Measurements from ENCODE around the gene CLASRP. TPM values are rescaled to one million over a fixed set of nuclear protein-coding genes. Genes with fewer than 3 reads are reported as not detected.

CLASRP gene
- total and polyA plus RNA-seq, 9 of the 15 experiments (the other 6 are each of a cell fraction or from before 2014, with no cell fraction given), result 0.94 to 86.3 (median 44.0) TPM

GRCh38 chr19:45091031-45091923, 52.4 kb downstream of the CLASRP start (continued):
- TF ChIP-seq ZNF280A (IDR thresholded peaks at IDR 0.05; ENCODE audit: low read depth, partially characterized antibody), result no peak
- no peak for TF ChIP-seq SAP30 (IDR thresholded peaks at IDR 0.05; ENCODE audit: borderline replicate concordance, insufficient read depth, low read depth, low read length, poor library complexity, severe bottlenecking)
- TF ChIP-seq CBFB (CRISPR knock-in tag; IDR thresholded peaks at IDR 0.05), result no peak
- TF ChIP-seq ZBTB33 (CRISPR knock-in tag; IDR thresholded peaks at IDR 0.05), result peak; percentile 81
- no peak for TF ChIP-seq SREBF2 (CRISPR knock-in tag; IDR thresholded peaks at IDR 0.05)
- no peak for TF ChIP-seq ZNF134 (CRISPR knock-in tag; conservative IDR thresholded peaks at IDR 0.05)
- TF ChIP-seq RERE (CRISPR knock-in tag; IDR thresholded peaks at IDR 0.05; ENCODE audit: borderline replicate concordance), result no peak
- TF ChIP-seq KLF10 (CRISPR knock-in tag; IDR thresholded peaks at IDR 0.05), result no peak
- TF ChIP-seq SIX5 (IDR thresholded peaks at IDR 0.05; ENCODE audit: borderline replicate concordance in 1 of 2, insufficient read depth in 1 of 2, low read depth in 1 of 2, low read length in 2 of 2), result no peak
- TF ChIP-seq SIN3B (IDR thresholded peaks at IDR 0.05; ENCODE audit: low read depth), result no peak
- peak; percentile 81 for TF ChIP-seq USF1 (CRISPR knock-in tag; IDR thresholded peaks at IDR 0.05)
- no peak for TF ChIP-seq SP2 (IDR thresholded peaks at IDR 0.05; ENCODE audit: extremely low read depth, low read depth, low read length, poor library complexity, severe bottlenecking)
- no peak for TF ChIP-seq RB1 (IDR thresholded peaks at IDR 0.05; ENCODE audit: low read depth)
- no peak for TF ChIP-seq HOXB6 (CRISPR knock-in tag; IDR thresholded peaks at IDR 0.05; ENCODE audit: borderline replicate concordance)
- no peak for TF ChIP-seq RBM17 (IDR thresholded peaks at IDR 0.05; ENCODE audit: borderline replicate concordance, low read depth, low read length)
- TF ChIP-seq EP400 (IDR thresholded peaks at IDR 0.05), result 0 out of 2 replicates have a peak, but pooled peaks have one; percentile 26
